ENCODE data around the gene ITGB2. TPM values are rescaled to one million over a fixed set of nuclear protein-coding genes. Genes with fewer than 3 reads are reported as not detected.

Gene ITGB2
- total RNA-seq, 1 donor from 2014 or later = 0.91 TPM

DNA sequence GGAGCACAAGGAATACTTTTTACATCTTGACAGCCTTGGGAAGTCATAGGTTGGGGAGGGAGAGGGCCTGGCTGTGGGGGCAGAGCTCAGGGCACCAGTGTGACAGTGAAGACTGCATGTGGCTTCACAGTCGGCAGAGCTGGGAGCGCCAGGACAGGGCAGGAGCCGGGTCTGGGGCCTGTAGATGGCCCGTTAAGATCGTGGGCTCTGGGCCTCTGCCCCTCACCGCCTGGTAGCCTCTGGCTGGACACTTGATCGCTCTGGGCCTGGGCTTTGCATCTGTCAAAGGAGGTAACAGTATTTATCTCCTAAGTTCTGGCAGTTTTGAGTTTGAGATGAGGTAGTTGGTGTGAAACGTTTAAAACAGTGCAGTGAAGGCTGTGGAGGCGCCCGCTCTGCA is 23.9 kb upstream of the ITGB2 start:
- H3K27ac Mint-ChIP-seq (ENCODE audit: unreplicated experiment) = no peak overlapping the region
- TF ChIP-seq, protein P1, sequence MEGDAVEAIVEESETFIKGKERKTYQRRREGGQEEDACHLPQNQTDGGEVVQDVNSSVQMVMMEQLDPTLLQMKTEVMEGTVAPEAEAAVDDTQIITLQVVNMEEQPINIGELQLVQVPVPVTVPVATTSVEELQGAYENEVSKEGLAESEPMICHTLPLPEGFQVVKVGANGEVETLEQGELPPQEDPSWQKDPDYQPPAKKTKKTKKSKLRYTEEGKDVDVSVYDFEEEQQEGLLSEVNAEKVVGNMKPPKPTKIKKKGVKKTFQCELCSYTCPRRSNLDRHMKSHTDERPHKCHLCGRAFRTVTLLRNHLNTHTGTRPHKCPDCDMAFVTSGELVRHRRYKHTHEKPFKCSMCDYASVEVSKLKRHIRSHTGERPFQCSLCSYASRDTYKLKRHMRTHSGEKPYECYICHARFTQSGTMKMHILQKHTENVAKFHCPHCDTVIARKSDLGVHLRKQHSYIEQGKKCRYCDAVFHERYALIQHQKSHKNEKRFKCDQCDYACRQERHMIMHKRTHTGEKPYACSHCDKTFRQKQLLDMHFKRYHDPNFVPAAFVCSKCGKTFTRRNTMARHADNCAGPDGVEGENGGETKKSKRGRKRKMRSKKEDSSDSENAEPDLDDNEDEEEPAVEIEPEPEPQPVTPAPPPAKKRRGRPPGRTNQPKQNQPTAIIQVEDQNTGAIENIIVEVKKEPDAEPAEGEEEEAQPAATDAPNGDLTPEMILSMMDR (IDR thresholded peaks at IDR 0.05; ENCODE audit: partially characterized antibody, unreplicated experiment) = no peak
- no peaks in the 10 kb centered on the region for H3K36me3 Mint-ChIP-seq (ENCODE audit: unreplicated experiment)
- no peak for DNase-seq
- peaks cover 5% of the 10 kb centered on the region for H3K9me3 Mint-ChIP-seq (ENCODE audit: unreplicated experiment)
- peaks cover 8% of the 10 kb centered on the region for H3K27me3 Mint-ChIP-seq (ENCODE audit: unreplicated experiment)
- peaks cover 14% of the 10 kb centered on the region for H3K4me1 Mint-ChIP-seq (ENCODE audit: low read depth, unreplicated experiment)
- no peak overlapping the region for H3K4me3 Mint-ChIP-seq (ENCODE audit: unreplicated experiment)

DNA sequence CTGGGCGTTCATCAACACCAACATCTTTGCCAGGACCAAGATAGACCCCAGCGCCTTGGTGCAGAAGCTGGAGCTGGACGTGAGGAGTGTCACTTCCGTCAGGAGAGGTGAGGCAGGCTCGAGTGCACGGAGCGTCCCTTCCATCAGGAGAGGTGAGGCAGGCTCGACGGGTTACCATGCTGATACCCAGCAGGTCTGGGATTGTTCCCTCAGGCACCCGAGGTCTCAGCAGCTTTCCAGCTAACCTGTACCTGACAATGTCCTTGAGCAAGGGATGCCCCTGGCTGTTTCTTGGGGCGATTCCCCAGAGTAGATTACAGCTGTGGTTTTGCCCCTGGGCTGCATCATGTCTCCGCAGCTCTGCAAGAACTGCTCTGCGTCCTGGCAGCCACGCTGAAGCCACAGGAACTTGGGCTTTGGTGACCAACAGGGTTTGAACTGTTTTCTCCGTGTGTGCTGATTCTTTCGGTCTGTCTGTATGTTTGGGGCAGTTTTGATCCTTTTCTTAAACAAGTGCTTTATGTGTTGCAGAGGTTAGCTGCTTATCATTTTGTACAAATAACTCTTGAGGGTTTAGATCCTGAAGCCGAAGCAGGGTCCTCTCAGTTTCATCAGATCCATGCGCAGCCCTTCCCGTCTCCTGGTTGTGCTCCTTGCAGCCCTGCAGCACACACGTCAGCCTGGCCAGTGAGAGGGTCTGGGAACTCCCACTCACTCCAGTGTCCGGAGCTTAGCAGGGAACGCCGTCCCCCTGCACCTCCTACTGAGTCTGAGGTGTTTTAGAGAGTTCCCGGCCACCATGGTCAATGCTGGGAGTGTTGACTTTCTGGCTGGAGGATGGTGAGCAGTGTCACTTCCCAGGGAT is 23.2 kb upstream of the ITGB2 start:
- no peak for DNase-seq
- TF ChIP-seq, protein P1 (IDR thresholded peaks at IDR 0.05; ENCODE audit: partially characterized antibody, unreplicated experiment) = no peak
- peaks cover 12% of the 10 kb centered on the region for H3K27me3 Mint-ChIP-seq (ENCODE audit: unreplicated experiment)

DNA sequence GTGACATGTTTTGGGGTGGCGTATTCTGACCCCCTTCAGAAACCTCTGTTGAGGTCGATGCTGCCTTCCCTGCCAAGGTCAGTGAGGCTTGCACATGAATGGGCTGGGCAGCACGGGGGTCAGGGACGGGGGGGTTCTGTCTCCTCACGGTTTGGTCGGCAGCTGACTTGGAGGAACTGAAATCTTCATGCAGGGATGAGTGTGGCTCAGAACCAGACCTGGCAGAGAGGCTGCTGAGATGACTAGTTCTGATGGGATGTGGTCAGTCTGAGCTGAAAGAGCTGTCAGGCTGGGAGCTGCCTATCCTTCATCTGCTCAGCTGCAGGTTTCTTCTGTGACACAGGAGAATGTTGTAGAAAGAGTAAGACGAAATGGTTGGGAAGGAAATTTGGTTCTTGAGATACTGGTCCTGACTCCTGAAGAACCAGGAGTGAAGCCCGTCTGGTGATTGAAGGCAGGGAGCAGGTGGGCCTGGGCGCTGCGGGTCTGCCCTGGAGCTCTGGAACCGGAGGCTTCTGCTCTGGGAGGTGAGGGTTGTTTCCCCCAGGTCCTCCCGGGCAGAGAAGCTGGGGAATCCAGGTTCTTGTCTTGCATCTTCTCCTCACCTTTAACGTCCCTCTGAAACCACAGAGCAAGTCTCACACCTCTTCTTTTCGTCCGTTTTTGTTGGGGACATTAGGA is 22.4 kb upstream of the ITGB2 start:
- peaks cover 8% of the 10 kb centered on the region for H3K9me3 Mint-ChIP-seq (ENCODE audit: unreplicated experiment)
- no peak for DNase-seq
- H3K27me3 Mint-ChIP-seq (ENCODE audit: unreplicated experiment) = peaks cover 12% of the 10 kb centered on the region
- H3K36me3 Mint-ChIP-seq (ENCODE audit: unreplicated experiment) = no peaks in the 10 kb centered on the region
- H3K4me3 Mint-ChIP-seq (ENCODE audit: unreplicated experiment) = no peak overlapping the region
- H3K27ac Mint-ChIP-seq (ENCODE audit: unreplicated experiment) = no peak overlapping the region
- TF ChIP-seq, protein P1 (IDR thresholded peaks at IDR 0.05; ENCODE audit: partially characterized antibody, unreplicated experiment) = no peak
- peaks cover 15% of the 10 kb centered on the region for H3K4me1 Mint-ChIP-seq (ENCODE audit: low read depth, unreplicated experiment)

More for the DNA sequence above, 23.2 kb upstream of the ITGB2 start:
- H3K4me3 Mint-ChIP-seq (ENCODE audit: unreplicated experiment) = no peak overlapping the region
- H3K27ac Mint-ChIP-seq (ENCODE audit: unreplicated experiment) = no peak overlapping the region
- H3K36me3 Mint-ChIP-seq (ENCODE audit: unreplicated experiment) = no peaks in the 10 kb centered on the region
- H3K4me1 Mint-ChIP-seq (ENCODE audit: low read depth, unreplicated experiment) = peaks cover 15% of the 10 kb centered on the region
- peaks cover 8% of the 10 kb centered on the region for H3K9me3 Mint-ChIP-seq (ENCODE audit: unreplicated experiment)

DNA sequence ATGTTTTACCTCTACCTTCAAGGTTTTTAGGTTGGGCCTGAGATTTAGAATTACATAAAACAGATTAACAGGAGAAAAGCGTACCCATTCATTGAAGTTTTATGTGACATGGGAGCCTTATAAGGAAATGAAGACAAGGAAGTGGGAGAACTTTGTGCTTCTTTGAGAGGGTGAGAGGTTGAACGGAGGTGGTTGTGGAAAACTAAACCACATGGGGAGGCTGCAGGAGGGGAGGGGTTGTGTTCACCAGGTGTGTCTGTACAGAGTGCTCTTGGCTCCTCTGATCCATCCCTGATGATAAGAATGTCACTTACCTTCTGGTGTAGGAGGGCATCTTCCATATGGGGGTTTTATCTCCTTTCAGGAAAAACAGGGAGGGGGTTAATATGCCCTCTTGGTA is 21.9 kb upstream of the ITGB2 start:
- TF ChIP-seq, protein P1 (IDR thresholded peaks at IDR 0.05; ENCODE audit: partially characterized antibody, unreplicated experiment) = no peak
- Mint-ChIP-seq H3K27ac (ENCODE audit: unreplicated experiment) (peak overlapping the region; percentile 25), H3K9me3 (ENCODE audit: unreplicated experiment) (peaks cover 8% of the 10 kb centered on the region)

DNA sequence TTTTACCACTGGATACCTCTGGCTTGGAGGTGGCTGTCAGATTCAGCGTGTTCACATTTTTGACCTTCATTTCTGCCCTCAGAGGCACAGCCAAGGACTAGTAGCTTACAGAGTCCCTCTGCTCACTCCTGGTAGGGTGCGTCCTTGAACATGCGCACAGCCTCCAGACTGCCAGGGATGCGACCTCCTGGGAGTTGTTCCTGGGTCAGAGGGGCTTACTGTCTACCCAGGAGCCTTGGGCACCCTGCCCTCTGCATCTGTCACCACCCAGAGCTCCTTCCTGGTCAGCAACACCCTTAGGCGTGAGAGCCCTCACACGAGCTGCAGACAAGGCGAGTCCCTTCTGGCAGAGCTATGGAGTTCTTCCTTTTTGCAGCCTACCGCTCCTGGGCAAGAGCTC is 20.9 kb upstream of the ITGB2 start:
- Mint-ChIP-seq H3K36me3 (ENCODE audit: unreplicated experiment) (no peaks in the 10 kb centered on the region), H3K9me3 (ENCODE audit: unreplicated experiment) (peaks cover 8% of the 10 kb centered on the region), H3K4me3 (ENCODE audit: unreplicated experiment) (peak overlapping the region; percentile 83), H3K27me3 (ENCODE audit: unreplicated experiment) (peaks cover 10% of the 10 kb centered on the region), H3K4me1 (ENCODE audit: low read depth, unreplicated experiment) (peaks cover 15% of the 10 kb centered on the region), H3K27ac (ENCODE audit: unreplicated experiment) (no peak overlapping the region)
- TF ChIP-seq, protein P1 (IDR thresholded peaks at IDR 0.05; ENCODE audit: partially characterized antibody, unreplicated experiment) = no peak
- DNase-seq = no peak

More for the DNA sequence above, 21.9 kb upstream of the ITGB2 start:
- Mint-ChIP-seq H3K27me3 (ENCODE audit: unreplicated experiment) (peaks cover 12% of the 10 kb centered on the region), H3K4me3 (ENCODE audit: unreplicated experiment) (peak overlapping the region; percentile 83), H3K4me1 (ENCODE audit: low read depth, unreplicated experiment) (peaks cover 15% of the 10 kb centered on the region), H3K36me3 (ENCODE audit: unreplicated experiment) (no peaks in the 10 kb centered on the region)
- no peak for DNase-seq

All from glutamatergic neuron (in vitro differentiated cells).